AG09309 (cell line): Measurements from ENCODE around the gene LRCH4.

ENCODE experiments used
- DNase-seq: peaks from one replicate; pipeline ENCODE4 v3.0.0-alpha.2; 2010; ENCODE audit warnings: low read depth
- H3K4me3 ChIP-seq: 2 replicates; pipeline ENCODE4 v1.5.1; 2011; ENCODE audit warnings: mild to moderate bottlenecking, low read depth, low read length, moderate library complexity; ENCODE audit not compliant: control insufficient read depth
- CTCF ChIP-seq: IDR thresholded peaks from 2 replicates; pipeline ENCODE4 v1.5.1; 2011; ENCODE audit warnings: mild to moderate bottlenecking, low read depth, low read length, inconsistent platforms; ENCODE audit not compliant: insufficient read depth, control insufficient read depth; ENCODE audit errors: missing control alignments

LRCH4 gene

GRCh38 chr7:100576384-100576993, 9.4 kb downstream of the LRCH4 start:
- H3K4me3 ChIP-seq = no peak overlapping the region
- no peak for TF ChIP-seq CTCF
- DNase-seq = no peak

GRCh38 chr7:100575746-100576383, 10.1 kb downstream of the LRCH4 start:
- no peak for TF ChIP-seq CTCF
- no peak for DNase-seq
- H3K4me3 ChIP-seq = no peak overlapping the region

- TF ChIP-seq CTCF = no peak
- H3K4me3 ChIP-seq = no peak overlapping the region
- DNase-seq = no peak
Observed at GRCh38 chr7:100575206-100575631, 10.7 kb downstream of the LRCH4 start.

- DNase-seq = no peak
- no peak for TF ChIP-seq CTCF
- no peak overlapping the region for H3K4me3 ChIP-seq
Observed at GRCh38 chr7:100574362-100575205, 11.3 kb downstream of the LRCH4 start.

GRCh38 chr7:100573691-100574361, 12.1 kb downstream of the LRCH4 start, which contains the start of gene SAP25:
SAP25 (minus strand) TSS chr7:100573900; CDS start chr7:100573742, 158 bp downstream.
- no peak for DNase-seq
- no peak for TF ChIP-seq CTCF
- H3K4me3 ChIP-seq = no peak within 1 kb of the TSS

- no peak overlapping the region for H3K4me3 ChIP-seq
- TF ChIP-seq CTCF = no peak
- no peak for DNase-seq
Observed at GRCh38 chr7:100572949-100573675, 12.8 kb downstream of the LRCH4 start.
